Fibroblast of skin of scalp (primary cell): ENCODE results near the gene TMEM141.
"Not testable (repeated sequence)": the region's sequence is repeated elsewhere in the genome, so short reads cannot be mapped to it uniquely, and the experiment has no call there.

Source experiments
- DNase-seq: peaks from one replicate; pipeline ENCODE4 v3.0.0-alpha.2; 2013

Gene TMEM141

DNA sequence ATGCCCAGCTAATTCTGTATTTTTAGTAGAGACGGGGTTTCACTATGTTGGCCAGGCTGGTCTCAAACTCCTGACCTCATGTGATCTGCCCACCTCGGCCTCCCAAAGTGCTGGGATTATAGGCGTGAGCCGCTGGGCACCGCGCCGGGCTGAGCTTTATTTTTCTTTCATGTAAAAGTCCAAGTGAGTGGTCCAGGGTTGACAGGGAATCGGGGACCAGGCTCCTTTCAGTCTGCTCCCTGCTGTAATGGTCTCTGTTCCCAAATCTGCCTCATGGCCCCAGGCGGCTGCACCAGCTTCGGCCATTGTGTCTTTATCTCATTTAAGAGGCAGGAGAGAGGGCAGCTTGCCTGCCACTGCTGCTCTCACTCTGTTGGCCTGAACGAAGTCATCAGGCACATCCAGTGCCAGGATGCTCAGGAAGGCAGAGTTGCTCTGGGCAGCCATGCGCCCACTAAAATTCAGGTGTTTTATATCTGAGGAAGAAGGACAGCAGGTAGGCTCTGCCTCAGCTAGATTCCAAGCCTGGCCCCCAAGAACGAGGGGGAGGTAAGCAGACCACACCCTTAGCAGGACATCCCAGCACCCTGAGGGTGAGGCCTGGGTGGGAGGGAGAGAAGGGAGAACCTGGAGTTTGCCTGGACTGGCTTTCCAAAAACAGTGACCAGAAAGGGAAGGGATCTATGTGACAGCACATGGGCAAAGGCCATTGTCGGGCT is 3.3 kb downstream of the TMEM141 start:
- DNase-seq, result no peak

DNA sequence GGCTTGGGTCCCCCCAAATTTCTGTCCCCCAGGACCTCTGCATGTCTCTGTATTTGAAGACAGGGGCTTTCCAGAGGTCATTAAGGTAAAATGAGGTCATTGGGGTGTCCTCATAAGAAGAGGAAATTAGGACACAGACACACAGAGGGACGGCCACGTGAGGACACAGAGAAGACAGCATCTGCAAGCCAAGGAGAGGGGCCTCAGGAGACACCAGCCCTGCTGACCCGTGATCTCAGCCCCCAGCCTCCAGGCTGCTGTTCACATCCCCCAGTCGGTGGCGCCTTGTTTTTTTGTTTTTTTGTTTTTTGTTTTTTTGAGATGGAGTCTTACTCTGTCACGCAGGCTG is 3.8 kb downstream of the TMEM141 start:
- DNase-seq, result no peak

DNA sequence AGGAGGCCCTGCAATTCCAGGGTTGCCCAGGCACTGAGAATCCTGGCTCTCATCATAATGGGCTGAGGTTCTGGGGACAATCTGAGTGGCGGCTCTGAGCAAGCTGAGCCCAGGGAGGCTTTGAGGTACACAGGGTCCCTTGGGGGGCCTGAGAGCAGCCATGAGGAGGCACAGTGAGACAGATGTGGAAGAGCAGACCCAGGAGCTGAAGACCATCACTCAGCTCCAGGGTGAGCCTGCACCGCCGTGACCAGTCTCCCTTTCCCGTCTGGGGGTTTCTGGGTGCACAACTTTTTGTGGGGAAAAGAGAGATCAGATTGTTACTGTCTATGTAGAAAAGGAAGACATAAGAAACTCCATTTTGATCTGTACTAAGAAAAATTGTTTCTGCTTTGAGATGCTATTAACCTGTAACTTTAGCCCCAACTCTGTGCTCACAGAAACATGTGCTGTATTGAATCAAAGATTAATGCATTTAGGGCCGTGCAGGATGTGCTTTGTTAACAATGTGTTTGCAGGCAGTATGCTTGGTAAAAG is 5.2 kb downstream of the TMEM141 start, which contains the start of gene CCDC183:
TSS of gene CCDC183 (plus strand) at position 101 of the 537 bp plus-strand sequence. CDS start at position 161, 60 bp downstream.
- no peak for DNase-seq

DNA sequence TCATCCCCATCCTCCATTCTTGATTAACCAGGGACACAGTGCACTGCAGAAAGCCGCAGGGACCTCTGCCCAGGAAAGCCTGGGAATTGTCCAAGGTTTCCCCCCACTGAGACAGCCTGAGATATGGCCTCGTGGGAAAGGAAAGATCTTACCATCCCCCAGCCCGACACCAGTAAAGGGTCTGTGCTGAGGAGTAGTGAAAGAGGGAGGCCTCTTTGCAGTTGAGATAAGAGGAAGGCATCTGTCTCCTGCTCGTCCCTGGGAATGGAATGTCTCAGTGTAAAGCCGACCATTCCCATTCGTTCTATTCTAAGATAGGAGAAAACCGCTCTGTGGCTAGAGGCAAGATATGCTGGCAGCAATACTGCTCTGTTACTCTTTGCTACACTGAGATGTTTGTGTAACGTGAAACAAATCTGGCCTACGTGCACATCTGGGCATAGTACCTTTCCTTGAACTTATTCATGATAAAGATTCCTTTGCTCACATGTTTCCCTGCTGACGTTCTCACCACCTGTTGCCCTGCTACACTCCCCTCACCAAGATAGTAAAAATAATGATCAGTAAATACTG is 5.7 kb downstream of the TMEM141 start:
- peak; percentile 42 for DNase-seq

DNA sequence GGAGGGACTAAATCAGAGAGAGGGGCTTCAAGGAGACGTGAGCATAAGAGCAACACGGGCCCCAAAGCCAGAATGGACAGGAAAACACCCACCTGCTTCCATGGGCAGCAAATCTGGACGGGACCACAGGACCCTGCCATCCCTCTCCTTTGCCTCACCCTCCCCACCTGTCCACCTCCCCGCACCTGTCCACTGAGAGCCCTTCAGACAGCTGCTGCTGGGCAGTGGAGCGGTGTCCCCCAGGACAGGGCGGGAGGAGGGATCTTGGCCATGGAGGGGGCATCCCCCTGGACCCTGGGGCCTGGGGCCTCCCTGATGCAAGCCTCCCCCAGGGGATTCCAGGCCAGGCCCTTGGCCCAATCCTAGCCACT is 7.5 kb downstream of the TMEM141 start:
- DNase-seq, result no peak

DNA sequence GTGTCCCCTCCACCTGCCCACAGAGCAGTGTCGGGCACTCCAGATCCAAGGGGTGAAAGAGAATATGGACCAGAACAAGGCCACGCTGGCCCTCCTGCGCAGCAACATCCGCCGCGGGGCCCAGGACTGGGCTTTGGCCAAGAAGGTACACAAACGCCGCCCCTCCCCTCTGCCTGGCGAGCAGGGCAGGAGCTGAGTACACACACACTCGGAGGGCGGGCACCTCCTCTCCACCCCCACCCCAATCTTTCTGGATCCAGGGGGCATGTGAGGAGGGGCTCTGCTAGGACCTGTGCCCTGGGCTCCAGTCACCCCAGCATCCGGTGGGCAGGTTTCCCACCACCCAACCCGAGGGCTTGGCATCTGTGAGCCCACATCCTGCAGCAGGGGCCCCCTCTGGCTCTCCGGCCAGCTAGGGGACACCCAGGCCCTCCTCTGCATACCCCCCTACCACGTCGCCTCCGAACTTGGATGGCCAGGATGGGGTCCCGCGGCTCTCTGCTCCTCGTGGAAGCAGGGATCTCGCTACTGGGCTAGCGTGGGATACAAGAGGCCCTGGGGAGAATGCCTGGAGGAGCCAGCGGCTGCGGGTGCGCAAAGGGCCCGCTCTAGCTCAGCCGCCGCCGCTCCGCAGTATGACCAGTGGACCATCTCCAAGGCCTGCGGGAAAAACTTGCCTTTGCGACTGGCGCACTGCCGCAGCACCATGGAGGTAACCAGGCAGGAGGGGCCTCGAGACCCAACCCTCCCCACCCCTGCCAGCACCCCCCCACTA is 8.1 kb downstream of the TMEM141 start:
- no peak for DNase-seq

DNA sequence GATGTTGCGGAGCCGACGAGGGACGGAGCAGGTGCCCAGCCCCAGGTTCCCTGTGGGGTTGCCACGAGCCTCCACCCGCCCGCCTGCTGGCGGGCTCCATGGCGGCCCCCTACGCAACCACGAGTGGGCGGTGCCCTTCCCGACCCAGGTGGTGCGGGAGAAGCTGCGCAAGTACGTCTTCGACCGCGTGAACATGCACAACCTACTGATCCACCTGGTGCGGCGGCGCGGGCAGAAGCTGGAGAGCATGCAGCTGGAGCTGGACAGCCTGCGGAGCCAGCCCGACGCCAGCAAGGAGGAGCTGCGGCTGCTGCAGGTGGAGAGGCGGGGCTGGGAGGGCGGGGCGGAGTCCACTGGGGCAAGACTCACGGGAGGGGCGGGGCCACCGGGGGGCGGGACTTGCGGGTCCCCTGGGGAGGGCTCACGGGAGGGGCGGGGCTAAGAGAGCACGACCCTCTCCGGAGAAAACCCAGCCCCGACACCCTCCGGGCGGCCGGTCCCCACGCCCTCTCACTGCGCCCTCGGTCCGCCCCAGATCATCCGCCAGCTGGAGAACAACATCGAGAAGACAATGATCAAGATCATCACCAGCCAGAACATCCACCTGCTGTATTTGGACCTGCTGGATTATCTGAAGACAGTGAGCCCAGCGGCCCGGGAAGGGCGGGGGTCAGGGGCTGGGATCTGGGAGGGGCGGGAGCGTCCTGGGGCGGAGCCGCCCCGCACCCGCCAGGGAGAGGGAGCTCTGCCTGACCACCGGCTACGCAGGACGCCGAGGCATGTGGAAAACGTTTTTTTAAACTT is 8.9 kb downstream of the TMEM141 start:
- peak; percentile 38 for DNase-seq

DNA sequence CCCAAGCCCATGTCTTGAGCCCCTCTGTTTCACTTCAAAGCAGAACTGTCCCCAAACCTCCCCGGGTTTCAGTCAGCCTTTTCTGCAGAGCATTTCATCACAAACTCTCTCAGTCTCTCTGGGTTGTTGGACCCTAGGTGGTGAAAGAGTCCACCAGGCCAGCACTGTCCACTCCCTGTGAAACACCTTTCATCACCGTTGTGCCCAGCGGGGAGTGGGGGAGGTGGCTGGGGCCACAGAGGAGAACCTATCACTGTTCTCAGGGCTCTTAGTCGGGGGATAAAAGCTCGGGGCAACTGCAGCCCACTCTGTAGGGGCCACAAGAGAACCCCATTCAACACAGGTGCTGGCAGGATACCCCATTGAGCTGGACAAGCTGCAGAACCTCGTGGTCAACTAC is 11.2 kb downstream of the TMEM141 start:
- no peak for DNase-seq

DNA sequence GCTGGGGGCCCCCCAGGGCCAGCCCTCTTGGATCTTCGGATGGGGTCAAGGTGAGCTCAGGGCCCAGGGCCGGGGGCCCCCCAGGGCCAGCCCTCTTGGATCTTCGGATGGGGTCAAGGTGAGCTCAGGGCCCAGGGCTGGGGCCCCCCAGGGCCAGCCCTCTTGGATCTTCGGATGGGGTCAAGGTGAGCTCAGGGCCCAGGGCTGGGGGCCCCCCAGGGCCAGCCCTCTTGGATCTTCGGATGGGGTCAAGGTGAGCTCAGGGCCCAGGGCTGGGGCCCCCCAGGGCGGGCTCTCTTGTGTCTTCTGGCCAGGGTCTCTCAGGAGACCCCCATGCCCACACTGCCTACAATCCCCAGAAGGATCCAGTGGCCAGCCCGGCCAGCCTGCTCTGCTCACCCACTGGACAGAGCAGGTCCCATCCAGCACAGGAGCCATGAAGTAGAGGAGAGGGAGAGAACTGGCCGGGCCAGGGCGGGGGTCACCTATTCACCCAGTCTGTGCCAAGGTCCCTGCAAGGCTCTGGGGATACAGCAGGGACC is 11.9 kb downstream of the TMEM141 start:
- DNase-seq, result not testable (repeated sequence)

DNA sequence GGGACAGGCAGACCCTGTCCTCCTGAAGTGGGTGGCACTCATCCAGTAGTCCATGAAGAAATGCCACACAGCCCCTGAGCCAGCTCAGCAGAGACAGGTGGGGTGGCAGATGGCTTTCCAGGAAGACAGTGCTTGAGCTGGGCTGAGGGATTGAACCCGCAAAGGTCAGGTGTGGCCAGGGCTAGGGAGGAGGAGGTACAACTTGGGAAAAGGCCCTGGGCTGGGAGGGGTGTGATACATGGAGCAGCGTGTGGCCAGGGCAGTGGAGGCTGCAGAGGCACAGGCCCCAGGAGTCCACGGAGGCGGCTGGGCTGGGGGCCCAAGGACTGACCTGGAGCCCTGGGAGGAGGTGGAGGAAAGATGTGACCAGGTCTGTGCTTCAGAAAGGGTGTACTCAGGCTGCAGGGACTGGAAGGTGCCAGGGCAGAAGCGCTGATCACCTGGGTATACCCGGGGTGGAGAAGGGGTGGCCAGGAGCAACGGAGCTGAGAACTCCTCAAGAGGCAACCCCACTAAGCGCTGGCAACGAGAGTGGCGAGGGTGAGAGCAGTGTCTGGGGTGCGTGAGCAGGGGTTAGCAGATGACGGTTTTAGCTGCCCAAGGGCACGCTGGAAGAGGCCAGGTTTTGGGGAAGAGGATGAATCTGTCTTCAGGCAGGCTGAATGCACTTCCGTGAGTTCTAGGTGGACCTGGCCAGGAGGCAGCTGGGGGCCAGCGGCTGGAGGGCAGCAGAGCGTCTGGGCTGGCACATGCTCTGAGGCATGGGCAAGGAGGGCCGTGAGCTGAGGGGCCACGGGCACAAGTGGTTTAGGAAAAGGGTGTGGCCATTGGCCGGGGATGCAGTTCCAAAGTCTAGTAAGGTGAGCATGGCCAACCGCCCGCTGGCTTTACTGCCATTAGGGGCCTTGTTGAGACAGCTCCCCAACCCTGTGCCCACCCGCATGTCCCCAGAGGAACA is 12.7 kb downstream of the TMEM141 start:
- no peak for DNase-seq

DNA sequence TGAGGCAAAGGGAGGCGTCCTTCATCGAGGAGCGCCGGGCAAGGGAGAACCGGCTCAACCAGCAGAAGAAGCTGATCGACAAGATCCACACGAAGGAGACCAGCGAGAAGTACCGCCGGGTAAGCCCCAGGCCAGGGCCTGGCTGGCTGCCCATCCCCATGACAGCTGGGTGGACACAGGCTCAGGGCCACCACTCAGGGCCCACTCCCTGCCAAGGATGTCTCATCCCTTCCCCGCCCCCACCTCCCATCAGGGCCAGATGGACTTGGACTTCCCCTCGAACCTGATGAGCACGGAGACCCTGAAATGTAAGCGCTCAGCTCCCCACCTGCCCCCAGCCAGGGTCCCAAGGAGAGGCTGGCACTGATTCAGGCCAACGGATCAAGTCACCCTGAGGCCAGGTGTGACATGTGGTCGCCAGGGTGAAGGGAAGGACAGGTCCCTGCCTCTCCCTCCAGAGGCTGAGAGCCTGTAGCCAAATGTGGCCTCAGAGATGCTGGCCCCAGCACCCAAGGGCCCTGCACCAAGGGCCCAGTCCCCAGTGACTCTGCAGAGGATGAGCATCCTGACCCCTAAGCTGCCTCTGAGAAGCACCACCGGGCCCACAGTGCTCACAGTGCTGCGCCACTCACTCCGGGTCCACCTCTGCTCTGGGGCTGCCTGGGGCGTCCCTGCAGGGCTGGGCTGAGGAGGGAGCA is 13.5 kb downstream of the TMEM141 start:
- no peak for DNase-seq

DNA sequence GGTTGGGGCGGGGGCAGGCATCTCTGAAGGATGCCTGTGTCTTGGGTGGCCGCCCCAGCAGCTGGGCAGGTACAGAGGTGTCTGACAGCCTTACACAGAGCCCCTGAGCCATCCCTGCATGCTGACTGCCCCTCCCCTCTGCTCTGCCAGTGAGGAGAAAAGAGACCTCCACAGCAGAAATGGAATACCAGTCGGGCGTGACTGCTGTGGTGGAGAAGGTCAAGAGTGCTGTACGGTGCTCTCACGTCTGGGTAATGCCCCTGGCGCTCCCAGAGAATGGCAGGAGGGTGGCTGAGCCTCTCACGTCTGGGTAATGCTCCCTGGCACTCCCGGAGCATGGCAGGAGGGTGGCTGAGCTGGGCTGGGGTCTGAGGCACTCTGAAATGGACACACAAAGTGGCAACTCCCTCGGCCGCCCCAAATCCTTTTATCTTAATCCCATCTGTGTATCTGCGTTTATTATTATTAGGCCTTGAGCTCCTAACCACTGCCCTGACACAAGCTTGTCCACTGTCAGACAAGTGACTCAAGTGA is 14.1 kb downstream of the TMEM141 start:
- no peak for DNase-seq

DNA sequence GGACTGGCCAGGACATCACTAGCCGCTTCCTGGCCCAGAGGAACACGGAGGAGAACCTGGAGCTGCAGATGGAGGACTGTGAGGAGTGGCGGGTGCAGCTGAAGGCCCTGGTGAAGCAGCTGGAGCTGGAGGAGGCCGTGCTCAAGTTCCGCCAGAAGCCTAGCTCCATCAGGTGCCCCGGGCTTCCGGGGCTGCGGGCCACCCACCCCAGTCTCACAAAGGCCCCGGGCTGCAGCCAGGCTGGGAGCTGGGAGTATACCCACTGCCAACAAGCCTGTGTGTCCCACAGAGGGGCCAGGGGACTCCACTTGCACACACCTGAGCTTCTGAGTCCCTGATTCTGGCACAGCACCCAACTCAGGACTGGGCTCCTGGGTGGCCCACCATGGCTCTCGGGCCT is 14.9 kb downstream of the TMEM141 start:
- no peak for DNase-seq

DNA sequence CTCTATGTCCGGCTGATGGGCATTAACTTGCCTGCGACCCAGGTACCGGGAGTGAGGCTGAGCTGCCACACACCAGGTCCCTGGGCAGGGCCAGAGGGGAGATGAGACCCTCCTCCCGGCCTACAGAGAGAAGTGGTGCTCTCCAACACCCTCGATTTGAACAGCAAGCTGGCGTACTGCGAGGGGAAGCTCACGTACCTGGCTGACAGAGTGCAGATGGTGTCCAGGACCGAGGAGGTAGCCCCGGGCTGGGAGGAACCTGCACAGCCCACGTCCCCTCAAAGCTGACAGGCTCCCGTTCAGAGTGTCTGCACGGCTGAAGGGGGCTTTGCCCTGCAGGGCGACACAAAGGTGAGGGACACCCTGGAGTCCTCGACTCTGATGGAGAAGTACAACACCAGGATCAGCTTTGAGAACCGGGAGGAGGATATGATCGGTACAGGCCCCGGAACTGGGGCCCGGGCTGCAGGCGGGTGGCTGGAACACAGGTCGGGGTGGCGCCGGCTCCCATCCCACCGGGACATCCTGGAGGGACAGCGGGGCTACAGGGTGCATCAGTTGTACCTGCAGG is 15.6 kb downstream of the TMEM141 start:
- no peak for DNase-seq

DNA sequence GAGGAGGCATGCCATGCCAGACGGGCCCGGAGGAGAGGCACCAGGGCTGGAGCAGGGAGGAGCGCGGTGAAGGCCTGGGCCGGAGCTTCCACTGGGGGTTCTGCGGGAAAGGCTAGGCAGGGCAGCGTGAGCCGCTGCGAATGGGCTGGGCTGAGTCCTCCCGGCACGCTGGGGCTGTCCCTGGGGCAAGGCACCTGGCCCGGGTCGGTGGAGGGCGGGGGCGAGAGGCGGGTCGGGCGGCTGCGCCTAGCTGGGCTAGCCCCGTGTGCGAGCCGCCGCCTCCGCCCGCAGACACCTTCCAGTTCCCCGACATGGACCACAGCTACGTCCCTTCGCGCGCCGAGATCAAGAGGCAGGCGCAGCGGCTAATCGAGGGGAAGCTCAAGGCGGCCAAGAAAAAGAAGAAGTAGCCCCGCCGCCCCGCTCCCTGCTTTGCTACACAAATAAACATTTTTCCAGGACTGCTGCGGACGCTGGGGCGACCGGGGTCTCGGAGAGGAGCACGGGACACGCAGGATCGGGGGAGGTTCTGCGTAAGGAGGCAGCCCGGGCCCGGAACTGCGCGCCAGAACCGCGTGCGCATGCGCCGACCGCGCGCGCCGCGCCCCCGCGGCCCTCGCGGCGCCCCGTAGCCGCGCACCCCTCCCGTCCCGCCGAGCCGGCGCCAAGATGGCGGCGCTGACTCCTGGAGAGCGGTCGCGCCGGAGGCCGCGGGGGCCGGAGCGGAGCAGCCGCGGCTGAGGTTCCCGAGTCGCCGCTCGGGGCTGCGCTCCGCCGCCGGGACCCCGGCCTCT is 16.3 kb downstream of the TMEM141 start, which contains the start of gene RABL6:
TSS of gene RABL6 (plus strand) at position 668 of the 794 bp plus-strand sequence. CDS start 249 bp downstream, outside the sequence.
- DNase-seq, result peak; percentile 76

DNA sequence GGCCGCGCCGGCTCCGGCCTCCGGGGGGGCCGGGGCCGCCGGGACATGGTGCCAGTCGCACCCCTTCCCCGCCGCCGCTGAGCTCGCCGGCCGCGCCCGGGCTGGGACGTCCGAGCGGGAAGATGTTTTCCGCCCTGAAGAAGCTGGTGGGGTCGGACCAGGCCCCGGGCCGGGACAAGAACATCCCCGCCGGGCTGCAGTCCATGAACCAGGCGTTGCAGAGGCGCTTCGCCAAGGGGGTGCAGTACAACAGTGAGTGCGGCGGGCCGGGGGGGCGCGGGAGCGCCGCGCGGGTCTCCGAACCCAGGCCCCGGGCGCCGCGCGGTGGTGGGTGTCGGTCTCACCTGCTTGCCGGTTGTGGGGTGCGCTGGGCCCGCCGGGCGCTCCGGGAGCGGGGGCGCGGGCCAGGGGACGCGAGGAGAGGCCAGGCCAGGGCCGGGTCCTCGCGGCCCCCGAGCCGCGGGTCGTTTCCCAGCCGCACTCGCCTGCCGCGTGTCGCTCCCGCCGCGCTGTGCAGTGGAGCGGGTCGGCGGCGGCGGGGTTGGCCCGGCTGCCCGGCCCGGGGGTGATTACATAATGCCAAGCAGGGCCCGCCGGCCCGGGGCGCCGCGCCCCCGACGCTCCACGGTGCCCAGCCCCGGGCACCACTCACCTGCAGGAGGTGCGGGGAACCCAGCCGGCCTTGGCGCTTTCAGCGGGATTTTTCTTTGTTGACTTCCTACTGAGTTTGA is 17.1 kb downstream of the TMEM141 start:
- no peak for DNase-seq

DNA sequence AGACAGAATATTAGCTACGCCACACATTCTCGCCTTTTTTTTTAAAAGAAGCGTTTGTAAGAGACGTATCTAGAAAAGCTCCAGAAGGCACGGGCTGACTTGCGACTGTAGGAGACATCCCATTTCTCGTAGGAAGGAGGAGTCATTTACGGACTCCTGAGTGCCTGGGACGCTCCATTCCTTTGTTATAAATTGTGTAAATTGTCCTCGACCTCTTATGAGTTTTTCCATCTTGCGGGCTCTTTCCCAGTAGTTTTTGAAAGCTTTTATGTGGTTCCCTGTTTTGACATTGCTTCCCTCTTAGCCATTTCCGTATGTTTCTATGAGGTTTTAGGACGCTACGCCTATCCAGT is 17.6 kb downstream of the TMEM141 start:
- no peak for DNase-seq

DNA sequence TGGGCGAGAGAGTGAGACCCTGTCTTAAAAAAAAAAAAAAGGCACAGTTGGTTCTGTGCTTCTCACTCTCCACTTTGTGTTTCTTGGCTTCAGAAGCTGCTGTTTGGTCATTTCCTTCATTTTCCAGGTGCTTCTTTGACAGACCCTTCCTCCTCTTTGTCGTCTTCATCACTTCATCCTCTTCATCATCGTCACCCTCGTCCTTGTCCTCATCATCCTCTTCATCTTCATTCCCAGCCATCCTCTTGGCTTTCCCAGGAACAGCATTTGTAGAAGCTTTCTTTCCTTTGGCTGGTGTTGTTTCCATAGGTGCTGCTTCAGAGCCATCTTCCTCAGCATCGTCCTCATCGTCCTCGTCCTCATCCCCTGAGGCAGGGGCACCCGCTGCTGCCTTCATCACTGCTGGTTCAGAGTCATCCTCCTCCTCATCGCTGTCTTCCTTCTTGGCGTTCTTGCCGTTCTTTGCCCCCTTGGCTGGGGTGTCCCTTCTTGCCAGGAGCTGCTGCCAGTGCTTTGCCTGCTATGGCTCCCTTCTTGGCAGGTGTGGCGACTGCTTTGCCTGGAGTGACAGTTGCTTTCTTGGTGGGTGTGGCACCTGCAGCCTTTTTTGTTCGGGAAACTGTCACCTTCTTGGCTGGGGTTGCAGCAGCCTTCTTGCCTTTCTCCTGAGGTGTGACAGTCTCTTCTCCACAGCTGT is 23.7 kb downstream of the TMEM141 start:
- no peak for DNase-seq
